Neural crest cell (in vitro differentiated cells): Measurements from ENCODE around the gene A4GALT. TPM values are rescaled to one million over a fixed set of nuclear protein-coding genes. Genes with fewer than 3 reads are reported as not detected.

Experiments
- DNase-seq: peaks from one replicate; pipeline ENCODE4 v3.0.0; 2021; ENCODE audit warnings: low read depth, mixed read lengths, low spot score
- H3K27ac Mint-ChIP-seq: one replicate; pipeline ENCODE4 v1.8.0; 2021; ENCODE audit warnings: mild to moderate bottlenecking, mixed read lengths; ENCODE audit not compliant: unreplicated experiment
- H3K27me3 Mint-ChIP-seq: 2 replicates; pipeline ENCODE4 v1.8.0; 2021; ENCODE audit warnings: low read depth, mild to moderate bottlenecking, mixed read lengths
- H3K36me3 Mint-ChIP-seq: 2 replicates; pipeline ENCODE4 v1.8.0; 2021; ENCODE audit warnings: low read depth, mild to moderate bottlenecking, mixed read lengths
- H3K4me1 Mint-ChIP-seq: 2 replicates; pipeline ENCODE4 v1.8.0; 2021; ENCODE audit warnings: mixed read lengths
- H3K4me3 Mint-ChIP-seq: one replicate; pipeline ENCODE4 v1.8.0; 2021; ENCODE audit warnings: mild to moderate bottlenecking, mixed read lengths
- H3K9me3 Mint-ChIP-seq: 2 replicates; pipeline ENCODE4 v1.8.0; 2021; ENCODE audit warnings: mixed read lengths
- CTCF ChIP-seq: fragments of 200-600 bp; sonication (generic); conservative IDR thresholded peaks from 2 replicates; pipeline ENCODE4 v1.5.0; 2021; ENCODE audit warnings: antibody characterized with exemption, mild to moderate bottlenecking
- total RNA-seq: library from RNA; stranded (reverse); gene quantifications from 2 replicates; pipeline ENCODE4 v1.2.1, GENCODE V29; 2021

The A4GALT gene
- total RNA-seq, 1 donor from 2014 or later = 0.35 TPM

- TF ChIP-seq CTCF = no peak
- no peak for DNase-seq
- no peaks in the 10 kb centered on the region for H3K9me3 Mint-ChIP-seq
- H3K36me3 Mint-ChIP-seq = peaks cover 2% of the 10 kb centered on the region
- H3K4me3 Mint-ChIP-seq = peak overlapping the region; percentile 60
- no peaks in the 10 kb centered on the region for H3K27me3 Mint-ChIP-seq
- H3K27ac Mint-ChIP-seq = no peak overlapping the region
- H3K4me1 Mint-ChIP-seq = peaks cover 16% of the 10 kb centered on the region
Observed at GRCh38 chr22:42651134-42651533, 69.5 kb downstream of the A4GALT start.

- peaks cover 27% of the 10 kb centered on the region for H3K4me1 Mint-ChIP-seq
- no peak for TF ChIP-seq CTCF
- peak within 1 kb of the TSS; percentile 99 for H3K4me3 Mint-ChIP-seq
- DNase-seq = peak; percentile 71
- H3K27ac Mint-ChIP-seq = peak within 1 kb of the TSS; percentile 99
- peaks cover 2% of the 10 kb centered on the region for H3K36me3 Mint-ChIP-seq
- no peaks in the 10 kb centered on the region for H3K9me3 Mint-ChIP-seq
- H3K27me3 Mint-ChIP-seq = no peaks in the 10 kb centered on the region
Observed at GRCh38 chr22:42649246-42650099, 71.2 kb downstream of the A4GALT start, which contains the start of gene CYB5R3. TSS of gene CYB5R3 (minus strand) at chr22:42649392. CDS start at chr22:42649315, 77 bp downstream.

- DNase-seq = no peak
- Mint-ChIP-seq H3K27me3 (no peaks in the 10 kb centered on the region), H3K27ac (peak overlapping the region; percentile 99), H3K4me3 (peak overlapping the region; percentile 99), H3K36me3 (peaks cover 2% of the 10 kb centered on the region), H3K4me1 (peaks cover 27% of the 10 kb centered on the region), H3K9me3 (no peaks in the 10 kb centered on the region)
- no peak for TF ChIP-seq CTCF
Observed at GRCh38 chr22:42648368-42649245, 72.1 kb downstream of the A4GALT start.

GRCh38 chr22:42648017-42648367 is 72.7 kb downstream of the A4GALT start:
- Mint-ChIP-seq H3K27ac (no peak overlapping the region), H3K27me3 (no peaks in the 10 kb centered on the region), H3K9me3 (no peaks in the 10 kb centered on the region), H3K36me3 (peaks cover 2% of the 10 kb centered on the region), H3K4me3 (peak overlapping the region; percentile 99), H3K4me1 (peaks cover 27% of the 10 kb centered on the region)
- TF ChIP-seq CTCF = no peak
- DNase-seq = no peak

GRCh38 chr22:42646569-42647525 is 73.8 kb downstream of the A4GALT start:
- Mint-ChIP-seq H3K9me3 (no peaks in the 10 kb centered on the region), H3K27ac (no peak overlapping the region), H3K4me3 (peak overlapping the region; percentile 90), H3K27me3 (no peaks in the 10 kb centered on the region), H3K4me1 (peaks cover 27% of the 10 kb centered on the region), H3K36me3 (peaks cover 2% of the 10 kb centered on the region)
- no peak for DNase-seq
- no peak for TF ChIP-seq CTCF
